Measurements from ENCODE around the gene SMIM33. TPM values are rescaled to one million over a fixed set of nuclear protein-coding genes. Genes with fewer than 3 reads are reported as not detected.

SMIM33 gene
- total and polyA plus RNA-seq, 2 donors (not counting 1 experiment from before 2014, with no cell fraction given) = not detected

DNA sequence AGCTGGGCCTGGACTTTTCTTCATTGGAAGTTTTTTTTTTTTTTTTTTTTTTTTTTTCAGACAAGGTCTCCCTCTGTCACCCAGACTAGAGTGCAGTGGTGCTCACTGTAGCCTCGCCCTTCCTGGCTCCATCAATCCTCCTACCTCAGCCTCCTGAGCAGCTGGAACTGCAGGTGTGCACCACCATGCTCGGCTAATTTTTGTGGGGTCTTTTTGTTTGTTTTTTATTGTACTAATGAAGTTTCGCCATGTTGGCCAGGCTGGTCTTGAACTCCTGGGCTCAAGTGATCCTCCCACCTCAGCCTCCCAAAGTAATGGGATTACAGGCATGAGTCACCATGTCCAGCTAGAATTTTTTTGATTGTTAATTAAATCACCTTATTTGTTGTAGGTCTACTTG is 35.1 kb upstream of the SMIM33 start:
- Mint-ChIP-seq H3K4me3 (no peak overlapping the region), H3K4me1 (peaks cover 14% of the 10 kb centered on the region), H3K27ac (no peak overlapping the region), H3K27me3 (no peaks in the 10 kb centered on the region), H3K9me3 (ENCODE audit: insufficient read depth) (no peaks in the 10 kb centered on the region)
- Histone ChIP-seq H4K20me1 (ENCODE audit: control insufficient read depth, insufficient read depth, low read length, poor library complexity, severe bottlenecking) (peaks cover 4% of the 10 kb centered on the region), H3K27ac (ENCODE audit: low read length in 2 of 2) (no peak overlapping the region), H2AFZ (ENCODE audit: insufficient read depth, low read depth, low read length, poor library complexity, severe bottlenecking) (no peak overlapping the region), H3K9me3 (ENCODE audit: control extremely low read depth in 1 of 3, control insufficient read depth in 2 of 3, insufficient read depth in 1 of 3, low read length in 2 of 3) (no peaks in the 10 kb centered on the region), H3K9ac (ENCODE audit: low read length) (no peak overlapping the region), H3K27me3 (replicated peaks in 1 of 4; ENCODE audit: control extremely low read depth in 1 of 4, control insufficient read depth in 3 of 4, insufficient read depth in 4 of 4, low read length in 3 of 4) (no peaks in the 10 kb centered on the region), H3K4me2 (replicated peaks; ENCODE audit: low read depth, low read length, poor library complexity, severe bottlenecking) (no peak overlapping the region), H3K4me1 (ENCODE audit: control insufficient read depth in 2 of 2, insufficient read depth in 2 of 2, low read length in 2 of 2) (peaks cover 11 to 12% of the 10 kb centered on the region in 2 donors), H3K4me3 (ENCODE audit: control extremely low read depth in 1 of 5, extremely low read depth in 1 of 5, insufficient read depth in 1 of 5, low read depth in 2 of 5, low read length in 4 of 5) (no peak overlapping the region), H3K36me3 (replicated peaks in 1 of 2; ENCODE audit: control extremely low read depth in 1 of 2, control insufficient read depth in 1 of 2, extremely low read depth in 1 of 2, insufficient read depth in 2 of 2, low read length in 1 of 2) (no peaks in the 10 kb centered on the region), H3K79me2 (ENCODE audit: control insufficient read depth, insufficient read depth, low read length) (peaks cover 8% of the 10 kb centered on the region)
- ChIA-PET POLR2A (interaction anchor here (0.8 kb wide), 1 partner anchor 209 kb away, joined by 3 read pairs; no protein-coding TSS in a partner anchor), CTCF (interaction anchor here (1.4 to 2.0 kb wide), 2 partner anchors 8 to 13 kb away, joined by 4 to 7 read pairs; no protein-coding TSS in a partner anchor)
- intact Hi-C loops (cut with micrococcal nuclease) = loop anchor here (5.0 kb wide), 1 partner anchor 82 kb away; no protein-coding TSS in a partner anchor
- ATAC-seq (ENCODE audit: low read depth) (no peak), DNase-seq (no peak)
- TF ChIP-seq EZH2 (IDR thresholded peaks at IDR 0.05; ENCODE audit: borderline replicate concordance, insufficient read depth, low read depth, low read length, poor library complexity, severe bottlenecking) = no peak
- TF ChIP-seq, protein P1, sequence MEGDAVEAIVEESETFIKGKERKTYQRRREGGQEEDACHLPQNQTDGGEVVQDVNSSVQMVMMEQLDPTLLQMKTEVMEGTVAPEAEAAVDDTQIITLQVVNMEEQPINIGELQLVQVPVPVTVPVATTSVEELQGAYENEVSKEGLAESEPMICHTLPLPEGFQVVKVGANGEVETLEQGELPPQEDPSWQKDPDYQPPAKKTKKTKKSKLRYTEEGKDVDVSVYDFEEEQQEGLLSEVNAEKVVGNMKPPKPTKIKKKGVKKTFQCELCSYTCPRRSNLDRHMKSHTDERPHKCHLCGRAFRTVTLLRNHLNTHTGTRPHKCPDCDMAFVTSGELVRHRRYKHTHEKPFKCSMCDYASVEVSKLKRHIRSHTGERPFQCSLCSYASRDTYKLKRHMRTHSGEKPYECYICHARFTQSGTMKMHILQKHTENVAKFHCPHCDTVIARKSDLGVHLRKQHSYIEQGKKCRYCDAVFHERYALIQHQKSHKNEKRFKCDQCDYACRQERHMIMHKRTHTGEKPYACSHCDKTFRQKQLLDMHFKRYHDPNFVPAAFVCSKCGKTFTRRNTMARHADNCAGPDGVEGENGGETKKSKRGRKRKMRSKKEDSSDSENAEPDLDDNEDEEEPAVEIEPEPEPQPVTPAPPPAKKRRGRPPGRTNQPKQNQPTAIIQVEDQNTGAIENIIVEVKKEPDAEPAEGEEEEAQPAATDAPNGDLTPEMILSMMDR (IDR thresholded peaks at IDR 0.05) = no peak
- no CpG with 5 or more reads among the region's 3 CpGs for WGBS (ENCODE audit: insufficient coverage)

DNA sequence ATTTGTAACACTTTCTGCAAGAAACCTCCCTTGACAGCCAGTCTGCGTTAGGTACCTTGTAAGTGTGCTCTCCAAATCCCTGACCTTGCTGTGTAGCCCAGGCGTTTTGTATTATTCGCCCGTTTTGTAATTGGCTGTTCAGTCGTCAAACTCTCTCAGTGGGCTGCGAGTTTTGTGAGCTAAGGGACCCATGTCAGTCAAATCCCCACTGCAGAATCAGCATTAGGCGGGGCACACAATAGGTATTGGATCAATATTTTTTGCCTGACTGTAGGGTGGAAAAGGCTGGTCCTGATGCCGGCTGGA is 32.1 kb upstream of the SMIM33 start:
- H3K27ac ChIP-seq (ENCODE audit: low read length in 2 of 2) = peak overlapping the region; percentile 42 to 100
- H3K4me3 ChIP-seq (ENCODE audit: control extremely low read depth in 1 of 5, extremely low read depth in 1 of 5, insufficient read depth in 1 of 5, low read depth in 2 of 5, low read length in 4 of 5) = peak overlapping the region in 4 of 5 experiments; percentile 88 to 97 (median 92)
- no peaks in the 10 kb centered on the region for H3K36me3 ChIP-seq (replicated peaks in 1 of 2; ENCODE audit: control extremely low read depth in 1 of 2, control insufficient read depth in 1 of 2, extremely low read depth in 1 of 2, insufficient read depth in 2 of 2, low read length in 1 of 2)
- peak overlapping the region; percentile 81 for H2AFZ ChIP-seq (ENCODE audit: insufficient read depth, low read depth, low read length, poor library complexity, severe bottlenecking)
- intact Hi-C loops (cut with micrococcal nuclease) = loop anchor here (1.0 to 5.0 kb wide), 7 partner anchors 16 to 1226 kb away; partner anchors contain the start of genes CDC23, MATR3, SPATA24 and UBE2D2
- H4K20me1 ChIP-seq (ENCODE audit: control insufficient read depth, insufficient read depth, low read length, poor library complexity, severe bottlenecking) = peaks cover 4% of the 10 kb centered on the region
- peak overlapping the region; percentile 90 for H3K4me2 ChIP-seq (replicated peaks; ENCODE audit: low read depth, low read length, poor library complexity, severe bottlenecking)
- Mint-ChIP-seq H3K27ac (peak overlapping the region; percentile 99), H3K4me1 (peaks cover 15% of the 10 kb centered on the region), H3K9me3 (ENCODE audit: insufficient read depth) (no peaks in the 10 kb centered on the region), H3K27me3 (peaks cover 3% of the 10 kb centered on the region), H3K4me3 (peak overlapping the region; percentile 97)
- no peaks in the 10 kb centered on the region for H3K27me3 ChIP-seq (replicated peaks in 1 of 4; ENCODE audit: control extremely low read depth in 1 of 4, control insufficient read depth in 3 of 4, insufficient read depth in 4 of 4, low read length in 3 of 4)
- no peak for TF ChIP-seq EZH2 (IDR thresholded peaks at IDR 0.05; ENCODE audit: borderline replicate concordance, insufficient read depth, low read depth, low read length, poor library complexity, severe bottlenecking)
- TF ChIP-seq, protein P1 (IDR thresholded peaks at IDR 0.05) = no peak
- 52% methylated on average over 6 of the region's 8 CpGs for WGBS (ENCODE audit: insufficient coverage)
- POLR2A ChIA-PET = interaction anchor here (0.7 to 1.4 kb wide), 6 partner anchors 31 to 309 kb away, joined by 3 to 8 read pairs (median 4); partner anchors contain the start of genes PAIP2 and SPATA24
- DNase-seq (no peak), ATAC-seq (ENCODE audit: low read depth) (no peak)
- H3K4me1 ChIP-seq (ENCODE audit: control insufficient read depth in 2 of 2, insufficient read depth in 2 of 2, low read length in 2 of 2) = peaks cover 11 to 12% of the 10 kb centered on the region in 2 donors
- peak overlapping the region; percentile 100 for H3K9ac ChIP-seq (ENCODE audit: low read length)
- CTCF ChIA-PET = interaction anchor here (0.6 to 2.1 kb wide), 10 partner anchors 9 to 1085 kb away, joined by 3 to 5 read pairs (median 4); partner anchors contain the start of gene PAIP2
- no peaks in the 10 kb centered on the region for H3K9me3 ChIP-seq (ENCODE audit: control extremely low read depth in 1 of 3, control insufficient read depth in 2 of 3, insufficient read depth in 1 of 3, low read length in 2 of 3)
- H3K79me2 ChIP-seq (ENCODE audit: control insufficient read depth, insufficient read depth, low read length) = peaks cover 8% of the 10 kb centered on the region

Data from B cell (primary cell).